ENCODE data around the gene RHBDD1.

DNA sequence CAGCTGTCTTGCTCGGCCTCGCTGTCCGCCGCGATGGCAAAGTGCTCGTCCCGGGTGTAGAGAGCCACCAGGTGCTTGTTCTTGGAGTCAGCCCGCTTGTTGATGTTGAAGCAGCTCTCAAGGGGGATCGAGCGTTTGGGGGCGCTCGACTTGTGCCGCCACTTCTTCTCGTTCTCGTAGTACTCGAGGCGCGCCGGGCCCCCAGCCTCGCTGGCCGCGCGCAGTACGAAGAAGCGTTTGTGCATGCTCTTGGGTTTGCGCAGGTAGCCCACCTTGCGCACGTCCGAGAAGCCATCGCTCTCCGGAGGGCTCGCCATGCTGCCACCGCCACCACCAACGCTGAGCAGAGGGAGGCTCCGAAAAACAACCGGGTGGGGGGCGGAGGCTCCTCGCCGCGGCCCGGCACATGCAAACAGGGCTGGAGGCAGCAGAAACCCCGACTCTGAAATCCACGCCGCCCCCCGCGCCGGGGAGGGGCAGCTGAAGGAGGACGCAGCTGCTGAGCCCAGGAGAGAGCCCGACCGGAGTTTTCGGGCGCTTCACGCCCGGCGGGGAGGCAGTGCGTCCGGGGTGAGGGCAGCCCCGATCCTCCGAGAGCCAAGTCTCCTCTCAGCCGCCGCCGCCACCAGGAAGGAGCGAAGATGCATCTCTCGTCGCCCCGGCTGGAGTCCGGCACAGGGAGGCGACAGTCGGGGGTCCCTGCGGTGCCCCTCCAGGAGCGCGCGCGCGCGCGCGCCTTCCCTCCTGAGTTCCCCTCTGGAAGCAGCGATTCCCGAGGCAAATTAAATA is 37.2 kb upstream of the RHBDD1 start:
- TF ChIP-seq POLR2A (IDR thresholded peaks at IDR 0.05; ENCODE audit: low read depth, low read length) = no peak
- no peak for TF ChIP-seq TAF1 (IDR thresholded peaks at IDR 0.05; ENCODE audit: borderline replicate concordance, low read depth, low read length)
